ENCODE data around the gene HSD11B1.

DNA sequence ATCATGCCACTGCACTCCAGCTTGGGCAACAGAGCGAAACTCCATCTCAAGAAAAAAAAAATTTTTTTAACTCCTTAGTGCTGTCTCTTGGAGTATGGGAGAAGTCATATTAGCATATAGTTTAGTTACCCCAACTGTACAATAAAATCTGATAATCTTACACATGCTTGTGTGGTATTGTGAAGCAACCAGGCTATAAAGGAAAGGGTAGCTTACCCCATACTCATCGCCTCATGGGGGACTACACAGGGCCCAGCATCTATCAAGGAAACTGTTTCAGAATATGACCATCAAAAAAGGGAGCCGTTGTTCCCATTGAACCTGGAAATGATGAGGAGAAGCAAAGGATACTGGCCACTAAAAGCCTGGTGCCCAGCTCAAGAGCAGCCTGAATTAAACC lies 48.2 kb downstream of the HSD11B1 start:
- no peak for TF ChIP-seq CTCF (IDR thresholded peaks at IDR 0.05; ENCODE audit: insufficient read depth, low read length, poor library complexity, severe bottlenecking)
- TF ChIP-seq EZH2phosphoT487 (conservative IDR thresholded peaks at IDR 0.05; ENCODE audit: low read length): no peak

All from SU-DHL-6 (cell line).